AG09319 (cell line): ENCODE measurements around the gene PRDM10.

ENCODE experiments used
- DNase-seq: peaks from one replicate; pipeline ENCODE4 v3.0.0-alpha.2; 2010; ENCODE audit warnings: low read depth; ENCODE audit errors: extremely low read depth
- TF ChIP-seq, protein P1 (sequence below): IDR thresholded peaks from 2 replicates; pipeline ENCODE4 v1.5.1; 2011; ENCODE audit warnings: low read depth, mild to moderate bottlenecking, inconsistent platforms, low read length, moderate library complexity

Gene PRDM10

DNA sequence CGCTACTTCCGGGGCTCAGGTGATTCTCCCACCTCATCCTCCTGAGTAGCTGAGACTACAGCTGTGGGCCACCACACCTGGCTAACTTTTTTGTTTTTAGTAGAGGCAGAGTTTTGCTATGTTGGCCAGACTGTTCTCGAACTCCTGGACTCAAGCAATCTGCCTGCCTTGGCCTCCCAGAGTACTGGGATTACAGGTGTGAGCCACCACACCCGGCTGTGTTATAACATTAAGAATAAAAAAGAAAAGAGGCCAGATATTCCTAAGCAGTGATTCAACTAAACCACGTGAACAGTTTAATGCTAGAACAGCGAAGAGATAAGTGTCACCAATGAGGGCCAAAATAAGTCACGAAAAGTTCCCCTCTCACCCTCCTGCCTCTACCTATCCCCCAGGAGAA is 3.7 kb downstream of the PRDM10 start:
- TF ChIP-seq, protein P1, sequence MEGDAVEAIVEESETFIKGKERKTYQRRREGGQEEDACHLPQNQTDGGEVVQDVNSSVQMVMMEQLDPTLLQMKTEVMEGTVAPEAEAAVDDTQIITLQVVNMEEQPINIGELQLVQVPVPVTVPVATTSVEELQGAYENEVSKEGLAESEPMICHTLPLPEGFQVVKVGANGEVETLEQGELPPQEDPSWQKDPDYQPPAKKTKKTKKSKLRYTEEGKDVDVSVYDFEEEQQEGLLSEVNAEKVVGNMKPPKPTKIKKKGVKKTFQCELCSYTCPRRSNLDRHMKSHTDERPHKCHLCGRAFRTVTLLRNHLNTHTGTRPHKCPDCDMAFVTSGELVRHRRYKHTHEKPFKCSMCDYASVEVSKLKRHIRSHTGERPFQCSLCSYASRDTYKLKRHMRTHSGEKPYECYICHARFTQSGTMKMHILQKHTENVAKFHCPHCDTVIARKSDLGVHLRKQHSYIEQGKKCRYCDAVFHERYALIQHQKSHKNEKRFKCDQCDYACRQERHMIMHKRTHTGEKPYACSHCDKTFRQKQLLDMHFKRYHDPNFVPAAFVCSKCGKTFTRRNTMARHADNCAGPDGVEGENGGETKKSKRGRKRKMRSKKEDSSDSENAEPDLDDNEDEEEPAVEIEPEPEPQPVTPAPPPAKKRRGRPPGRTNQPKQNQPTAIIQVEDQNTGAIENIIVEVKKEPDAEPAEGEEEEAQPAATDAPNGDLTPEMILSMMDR, result no peak
- DNase-seq, result no peak

- TF ChIP-seq, protein P1, result no peak
- DNase-seq, result no peak
Measured at GRCh38 chr11:129998107-129998506, 4.5 kb downstream of the PRDM10 start.

DNA sequence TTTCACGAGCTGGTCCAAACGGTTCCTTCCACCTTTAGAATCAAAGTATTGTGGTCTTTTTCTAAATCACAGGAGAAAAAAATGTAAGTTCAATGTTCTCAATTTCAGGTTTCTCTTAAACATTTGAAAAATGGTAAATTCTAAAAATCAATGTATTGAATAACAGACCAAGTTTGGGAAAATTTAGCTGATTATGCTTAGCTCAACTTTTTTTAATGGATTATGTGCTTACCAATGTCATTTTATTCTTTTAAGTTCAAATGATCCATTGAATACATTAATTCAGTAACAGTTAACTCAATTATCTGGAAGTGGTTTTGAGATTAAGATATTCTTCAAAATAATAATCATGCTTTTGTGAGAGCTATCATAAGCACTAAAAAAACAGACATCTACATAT is 5.1 kb downstream of the PRDM10 start:
- TF ChIP-seq, protein P1, result no peak

GRCh38 chr11:129996113-129996870 is 6.3 kb downstream of the PRDM10 start:
- no peak for DNase-seq
- TF ChIP-seq, protein P1, result no peak

More for the DNA sequence above, 5.1 kb downstream of the PRDM10 start:
- no peak for DNase-seq

- DNase-seq, result no peak
- TF ChIP-seq, protein P1, result no peak
Measured at GRCh38 chr11:129995163-129995562, 7.5 kb downstream of the PRDM10 start.

DNA sequence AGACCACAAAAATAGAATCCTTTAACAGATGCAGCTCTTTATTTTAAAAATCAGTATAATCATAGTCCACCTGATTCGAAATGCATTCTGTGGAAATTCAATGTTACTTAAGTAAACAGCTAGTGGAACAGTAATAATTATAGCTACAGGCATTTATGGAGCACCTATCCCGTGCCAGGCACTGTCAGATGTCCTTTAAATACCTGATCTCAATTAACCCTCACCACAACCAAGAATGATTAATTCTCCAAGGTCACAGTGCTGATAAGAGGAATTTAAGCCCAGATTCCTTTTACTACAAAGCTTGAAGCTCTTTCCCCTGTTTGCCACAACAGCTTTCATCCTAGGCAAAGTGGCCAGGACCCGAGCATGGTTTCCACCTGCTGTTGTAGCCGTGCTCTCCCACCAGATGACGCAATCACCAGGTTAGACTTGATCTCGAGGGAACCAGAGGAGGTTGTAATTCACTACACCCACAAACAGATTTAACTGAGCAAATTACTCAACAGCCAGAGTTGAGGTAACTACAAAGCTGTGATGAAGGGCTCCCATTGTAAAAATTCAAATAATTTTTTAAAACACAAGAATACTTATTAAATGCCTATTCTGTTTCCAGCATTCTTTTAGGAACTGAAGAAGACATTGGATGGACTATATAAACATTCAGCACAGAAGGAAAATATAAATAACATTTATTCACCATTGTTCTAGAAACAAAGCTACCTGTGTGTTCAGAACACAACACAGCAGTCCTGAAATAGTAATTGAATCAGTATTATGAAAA is 10.3 kb downstream of the PRDM10 start:
- no peak for DNase-seq
- TF ChIP-seq, protein P1, result no peak

GRCh38 chr11:129989149-129989813 is 13.4 kb downstream of the PRDM10 start:
- DNase-seq, result no peak

More at GRCh38 chr11:129989149-129989813, 13.4 kb downstream of the PRDM10 start:
- TF ChIP-seq, protein P1, result no peak
